Measurements from ENCODE around the gene CYP1A1. TPM values are rescaled to one million over a fixed set of nuclear protein-coding genes. Genes with fewer than 3 reads are reported as not detected.

The CYP1A1 gene
- total RNA-seq, 1 experiment from 2014 or later, result 15.7 TPM

- Histone ChIP-seq H3K36me3 (no peaks in the 10 kb centered on the region), H3K27me3 (no peaks in the 10 kb centered on the region), H3K9me3 (0 out of 2 replicates have a peak, but pooled peaks cover 4% of the 10 kb centered on the region), H3K4me3 (no peak overlapping the region)
- DNase-seq, result no peak
Observed at GRCh38 chr15:74723187-74723586, 2.1 kb downstream of the CYP1A1 start.

GRCh38 chr15:74722591-74722990 lies 2.7 kb downstream of the CYP1A1 start:
- Histone ChIP-seq H3K36me3 (no peaks in the 10 kb centered on the region), H3K4me3 (no peak overlapping the region), H3K27me3 (no peaks in the 10 kb centered on the region), H3K9me3 (0 out of 2 replicates have a peak, but pooled peaks cover 4% of the 10 kb centered on the region)
- no peak for DNase-seq

- H3K4me3 ChIP-seq, result no peak overlapping the region
- DNase-seq, result no peak
- no peaks in the 10 kb centered on the region for H3K9me3 ChIP-seq
- H3K27me3 ChIP-seq, result no peaks in the 10 kb centered on the region
- no peaks in the 10 kb centered on the region for H3K36me3 ChIP-seq
Observed at GRCh38 chr15:74716651-74717050, 8.7 kb downstream of the CYP1A1 start.

- Histone ChIP-seq H3K9me3 (no peaks in the 10 kb centered on the region; the same call in 1 of the 2 replicates), H3K36me3 (no peaks in the 10 kb centered on the region), H3K4me3 (no peak overlapping the region), H3K27me3 (no peaks in the 10 kb centered on the region)
- DNase-seq, result no peak
Observed at GRCh38 chr15:74712311-74712710, 13.0 kb downstream of the CYP1A1 start.

- Histone ChIP-seq H3K36me3 (no peaks in the 10 kb centered on the region), H3K27me3 (peaks cover 3% of the 10 kb centered on the region; the same call in 1 of the 2 replicates), H3K9me3 (no peaks in the 10 kb centered on the region; the same call in 1 of the 2 replicates), H3K4me3 (no peak overlapping the region)
- DNase-seq, result no peak
Observed at GRCh38 chr15:74710319-74711094, 14.8 kb downstream of the CYP1A1 start.

- Histone ChIP-seq H3K9me3 (no peaks in the 10 kb centered on the region; the same call in 1 of the 2 replicates), H3K4me3 (no peak overlapping the region), H3K36me3 (no peaks in the 10 kb centered on the region), H3K27me3 (peaks cover 3% of the 10 kb centered on the region; the same call in 1 of the 2 replicates)
- no peak for DNase-seq
Observed at GRCh38 chr15:74709892-74710291, 15.4 kb downstream of the CYP1A1 start.

- no peaks in the 10 kb centered on the region for H3K36me3 ChIP-seq
- H3K27me3 ChIP-seq, result peaks cover 3% of the 10 kb centered on the region; the same call in 1 of the 2 replicates
- H3K4me3 ChIP-seq, result no peak overlapping the region
- no peak for DNase-seq
- no peaks in the 10 kb centered on the region; the same call in 1 of the 2 replicates for H3K9me3 ChIP-seq
Observed at GRCh38 chr15:74709011-74709410, 16.3 kb downstream of the CYP1A1 start.

- H3K4me3 ChIP-seq, result peak overlapping the region; percentile 74
- no peaks in the 10 kb centered on the region for H3K9me3 ChIP-seq
- DNase-seq, result no peak
- peaks cover 4% of the 10 kb centered on the region; the same call in 1 of the 2 replicates for H3K36me3 ChIP-seq
- 0 out of 2 replicates have a peak, but pooled peaks cover 3% of the 10 kb centered on the region for H3K27me3 ChIP-seq
Observed at GRCh38 chr15:74696808-74697207, 28.5 kb downstream of the CYP1A1 start.

GRCh38 chr15:74696398-74696729 lies 29.0 kb downstream of the CYP1A1 start:
- H3K4me3 ChIP-seq, result peak overlapping the region; percentile 74
- DNase-seq, result no peak
- H3K36me3 ChIP-seq, result peaks cover 4% of the 10 kb centered on the region; the same call in 1 of the 2 replicates
- no peaks in the 10 kb centered on the region for H3K27me3 ChIP-seq
- no peaks in the 10 kb centered on the region for H3K9me3 ChIP-seq

GRCh38 chr15:74695597-74696397 lies 29.5 kb downstream of the CYP1A1 start, which contains the start of gene EDC3:
Gene EDC3 (minus strand): TSS chr15:74696024. CDS start chr15:74675124, 20,900 bp downstream.
- Histone ChIP-seq H3K36me3 (peaks cover 4% of the 10 kb centered on the region; the same call in 1 of the 2 replicates), H3K9me3 (no peaks in the 10 kb centered on the region), H3K27me3 (no peaks in the 10 kb centered on the region), H3K4me3 (peak within 1 kb of the TSS; percentile 74)
- DNase-seq, result peak; percentile 88

- Histone ChIP-seq H3K27me3 (no peaks in the 10 kb centered on the region), H3K36me3 (peaks cover 4% of the 10 kb centered on the region; the same call in 1 of the 2 replicates), H3K9me3 (no peaks in the 10 kb centered on the region), H3K4me3 (no peak overlapping the region)
- no peak for DNase-seq
Observed at GRCh38 chr15:74692327-74692726, 33.0 kb downstream of the CYP1A1 start.

GRCh38 chr15:74683758-74684157 lies 41.6 kb downstream of the CYP1A1 start:
- DNase-seq, result no peak
- Histone ChIP-seq H3K9me3 (peaks cover 14% of the 10 kb centered on the region), H3K36me3 (peaks cover 27% of the 10 kb centered on the region), H3K4me3 (no peak overlapping the region), H3K27me3 (no peaks in the 10 kb centered on the region)

- no peak overlapping the region for H3K4me3 ChIP-seq
- H3K9me3 ChIP-seq, result peaks cover 14% of the 10 kb centered on the region
- DNase-seq, result no peak
- H3K27me3 ChIP-seq, result no peaks in the 10 kb centered on the region
- H3K36me3 ChIP-seq, result peaks cover 27% of the 10 kb centered on the region
Observed at GRCh38 chr15:74682954-74683353, 42.4 kb downstream of the CYP1A1 start.

GRCh38 chr15:74680456-74680855 lies 44.9 kb downstream of the CYP1A1 start:
- no peaks in the 10 kb centered on the region for H3K27me3 ChIP-seq
- H3K4me3 ChIP-seq, result no peak overlapping the region
- DNase-seq, result no peak
- peaks cover 12% of the 10 kb centered on the region for H3K36me3 ChIP-seq
- H3K9me3 ChIP-seq, result peaks cover 10% of the 10 kb centered on the region

- DNase-seq, result no peak
- H3K27me3 ChIP-seq, result no peaks in the 10 kb centered on the region
- no peak overlapping the region for H3K4me3 ChIP-seq
- H3K36me3 ChIP-seq, result peaks cover 12% of the 10 kb centered on the region
- H3K9me3 ChIP-seq, result no peaks in the 10 kb centered on the region
Observed at GRCh38 chr15:74676801-74677200, 48.5 kb downstream of the CYP1A1 start.

GRCh38 chr15:74674161-74674560 lies 51.2 kb downstream of the CYP1A1 start:
- no peak overlapping the region for H3K4me3 ChIP-seq
- peaks cover 24% of the 10 kb centered on the region for H3K36me3 ChIP-seq
- DNase-seq, result no peak
- no peaks in the 10 kb centered on the region for H3K9me3 ChIP-seq
- H3K27me3 ChIP-seq, result no peaks in the 10 kb centered on the region

- H3K9me3 ChIP-seq, result no peaks in the 10 kb centered on the region
- DNase-seq, result no peak
- H3K4me3 ChIP-seq, result no peak overlapping the region
- no peaks in the 10 kb centered on the region for H3K27me3 ChIP-seq
- peaks cover 36% of the 10 kb centered on the region for H3K36me3 ChIP-seq
Observed at GRCh38 chr15:74669627-74670026, 55.7 kb downstream of the CYP1A1 start.

Data from MG63 (cell line).